Fibroblast of the aortic adventitia (primary cell): ENCODE results near the gene TCTA. TPM values are rescaled to one million over a fixed set of nuclear protein-coding genes. Genes with fewer than 3 reads are reported as not detected.

Experiments used
- DNase-seq: peaks from one replicate; pipeline ENCODE4 v3.0.0-alpha.2; 2010; ENCODE audit warnings: low read depth
- H3K4me3 ChIP-seq: 2 replicates; pipeline ENCODE4 v1.5.1; 2011; ENCODE audit warnings: low read depth, mild to moderate bottlenecking, control low read depth, low read length, moderate library complexity
- CTCF ChIP-seq: IDR thresholded peaks from 2 replicates; pipeline ENCODE4 v1.5.1; 2011; ENCODE audit warnings: mild to moderate bottlenecking, low read length, control low read depth, inconsistent platforms; ENCODE audit not compliant: insufficient read depth
- total RNA-seq: library from RNA; depleted of rRNA; stranded (reverse); fragments of >200 nt; gene quantifications from 2 replicates; pipeline ENCODE4 v1.2.3, GENCODE V29; 2012; ENCODE audit warnings: low replicate concordance

Gene TCTA
- total RNA-seq, 1 donor = 22.7 TPM

DNA sequence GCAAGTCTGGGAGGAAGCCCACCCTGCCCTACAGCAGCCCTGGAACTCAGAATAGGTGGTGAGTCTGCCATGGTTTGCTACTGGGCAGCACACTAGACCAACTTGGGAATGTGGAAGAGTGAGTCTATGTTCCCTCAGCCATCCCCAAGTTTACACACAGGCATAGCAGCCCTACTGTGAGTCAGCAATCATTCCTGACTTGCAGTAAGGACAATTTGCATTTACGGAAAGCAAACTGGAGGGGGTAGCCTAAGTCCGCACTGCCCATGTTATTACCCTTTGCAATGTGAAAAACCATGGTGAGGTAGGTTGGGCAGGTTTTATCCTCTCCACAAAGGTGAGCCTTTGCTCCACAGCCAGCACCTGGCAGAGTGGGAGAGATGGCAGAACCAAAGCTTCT lies 4.6 kb downstream of the TCTA start:
- no peak overlapping the region for H3K4me3 ChIP-seq
- no peak for TF ChIP-seq CTCF
- no peak for DNase-seq

DNA sequence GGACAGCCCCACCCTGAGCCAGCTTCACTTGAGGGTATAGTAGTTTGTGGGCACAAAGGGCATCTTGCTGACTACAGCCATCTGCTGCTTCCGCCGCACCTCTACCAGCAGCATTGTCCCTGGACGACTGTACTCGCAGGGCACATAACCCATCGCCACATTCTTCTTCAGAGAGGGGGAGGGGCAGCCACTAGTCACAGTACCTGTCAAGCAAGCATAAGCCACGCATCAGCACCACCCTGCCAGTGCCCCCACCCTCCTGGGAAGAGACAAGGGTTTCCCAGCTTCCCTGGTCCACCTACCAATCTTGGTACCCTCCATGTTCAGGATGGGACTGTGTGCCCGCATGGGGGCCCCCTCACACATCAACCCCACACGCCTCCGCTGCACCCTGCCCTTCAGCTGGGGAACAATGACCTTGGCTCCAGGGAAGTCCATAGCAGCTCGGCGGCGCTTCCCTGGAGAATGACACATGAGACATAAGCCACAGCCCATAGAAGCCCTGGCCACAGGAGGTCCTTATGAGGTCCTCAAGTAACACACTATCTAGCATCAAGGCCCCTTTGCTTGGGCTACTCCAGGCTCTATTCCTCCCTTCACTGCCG lies 5.4 kb downstream of the TCTA start:
- no peak for DNase-seq
- H3K4me3 ChIP-seq = no peak overlapping the region
- no peak for TF ChIP-seq CTCF

DNA sequence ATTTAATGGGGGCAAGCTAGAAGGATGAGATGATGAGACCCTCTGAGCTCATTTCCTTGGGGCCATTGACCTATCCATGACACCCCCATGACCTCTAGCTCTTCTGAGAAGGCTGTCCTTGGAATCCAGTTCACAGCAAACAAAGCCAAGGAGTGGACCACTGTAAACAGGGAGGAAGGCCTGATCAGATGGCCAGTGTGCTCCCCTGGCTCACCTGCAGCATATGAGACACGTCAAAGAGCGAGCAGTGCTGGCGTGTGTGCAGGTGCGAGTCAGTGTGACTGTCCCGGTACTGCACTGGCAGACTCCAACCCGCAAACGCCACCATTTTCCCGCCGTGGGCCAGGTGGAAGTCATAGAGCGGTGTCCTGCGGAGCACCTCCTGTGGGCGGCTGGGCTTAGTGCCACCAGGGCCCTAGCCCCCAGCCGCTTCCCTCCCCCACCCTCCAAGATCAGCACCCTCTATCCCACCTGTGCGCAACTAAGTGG lies 9.7 kb downstream of the TCTA start:
- no peak for DNase-seq
- no peak overlapping the region for H3K4me3 ChIP-seq
- no peak for TF ChIP-seq CTCF

DNA sequence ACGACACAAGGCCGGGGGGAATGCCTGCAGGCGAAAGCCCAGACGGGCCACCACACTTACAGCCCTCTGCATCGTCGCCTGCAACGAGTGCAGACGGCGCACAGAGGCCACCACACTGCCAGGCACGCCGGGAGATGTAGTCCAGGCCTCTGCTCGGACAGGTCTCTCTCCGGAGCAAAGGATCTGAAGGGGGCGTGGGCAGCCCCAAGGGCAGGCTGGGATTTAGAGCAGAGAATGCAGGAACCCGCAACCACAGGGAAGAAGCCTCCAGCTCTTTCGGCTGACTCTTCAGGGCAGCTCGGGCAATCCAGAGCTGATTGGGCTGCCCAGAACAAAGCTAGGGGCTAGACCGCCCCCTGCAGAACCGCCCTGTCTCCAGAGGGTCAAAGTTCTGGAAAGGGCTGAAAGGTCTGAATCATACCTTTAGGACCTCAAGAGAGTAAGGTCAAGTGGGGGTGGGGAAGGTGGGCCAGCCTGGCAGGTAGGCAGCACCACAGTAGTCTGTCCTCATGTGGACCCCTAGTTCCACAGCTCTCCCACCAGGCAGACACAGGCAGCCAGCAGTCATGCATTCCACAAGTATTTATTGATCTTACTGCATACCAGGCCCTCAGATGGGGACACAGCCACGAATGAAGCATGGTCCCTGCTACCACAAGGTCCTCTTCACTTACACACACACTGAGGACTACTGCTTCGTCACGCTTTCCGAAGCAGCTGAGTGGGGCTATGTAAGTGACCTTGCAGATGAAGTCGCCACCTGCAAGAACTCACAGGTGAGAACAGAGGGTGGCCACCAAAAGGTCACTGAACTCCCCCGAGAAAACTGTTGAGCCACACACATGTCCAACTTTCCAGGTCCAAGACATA lies 10.4 kb downstream of the TCTA start, which contains the start of gene AMT:
TSS of gene AMT (minus strand) at position 95 of the 870 bp plus-strand sequence. CDS start at position 72, 23 bp downstream.
- H3K4me3 ChIP-seq = no peak within 1 kb of the TSS
- no peak for DNase-seq

DNA sequence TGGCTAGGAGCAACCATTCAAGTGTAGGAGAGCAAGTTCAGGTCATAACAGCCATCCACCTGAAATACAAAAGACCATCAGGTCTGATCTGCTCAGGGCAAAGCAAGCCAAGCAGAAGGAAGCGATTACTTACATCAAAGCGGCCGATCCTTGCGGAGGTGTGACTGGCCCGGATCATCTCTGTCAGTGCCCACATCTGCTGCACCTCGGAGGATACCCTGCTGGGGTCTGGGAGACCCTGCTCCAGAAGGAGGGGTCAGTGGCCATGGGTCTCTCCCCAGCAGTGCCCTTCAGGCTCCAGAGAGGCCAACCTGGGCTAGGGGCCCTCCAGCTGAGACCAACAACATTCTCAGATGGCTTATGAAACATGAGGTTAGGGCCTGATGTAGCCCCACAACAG lies 12.6 kb downstream of the TCTA start:
- DNase-seq = no peak
- H3K4me3 ChIP-seq = no peak overlapping the region
- no peak for TF ChIP-seq CTCF

More for the DNA sequence above, 10.4 kb downstream of the TCTA start, which contains the start of gene AMT:
- no peak for TF ChIP-seq CTCF

DNA sequence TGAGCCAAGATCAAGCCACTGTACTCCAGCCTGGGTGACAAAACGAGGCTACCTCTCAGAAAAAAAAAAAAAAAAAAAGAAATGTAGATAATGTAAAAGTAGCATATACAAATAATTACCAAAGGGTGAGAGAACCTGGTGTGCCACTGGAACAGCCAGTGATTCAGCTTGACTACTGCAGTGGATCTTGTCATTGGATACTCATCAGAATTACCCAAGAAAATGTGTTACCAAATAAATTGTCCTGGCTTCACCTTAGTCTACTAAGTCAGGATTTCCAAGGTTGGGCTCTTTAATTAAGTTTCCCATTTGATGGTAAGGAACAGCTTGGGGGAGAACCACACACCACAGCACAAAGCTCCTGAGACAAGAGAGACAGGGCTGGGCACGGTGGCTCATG lies 15.4 kb downstream of the TCTA start:
- DNase-seq = no peak
- no peak for TF ChIP-seq CTCF
- H3K4me3 ChIP-seq = no peak overlapping the region
